Lung (tissue), 12 donors: Measurements from ENCODE around the gene SPOP. TPM values are rescaled to one million over a fixed set of nuclear protein-coding genes. Genes with fewer than 3 reads are reported as not detected.
A peak's percentile ranks its signal among the peaks of the same experiment; 100 is the strongest.

Source experiments
- ATAC-seq: fragments of 200-7000 bp; cut with Tn5 transposase; one replicate; pipeline ENCODE4 v1.9.1; 2020; ENCODE audit warnings: moderate number of reproducible peaks; ENCODE audit not compliant: insufficient read depth, low FRiP score
- DNase-seq, 3 donors: peaks; one replicate each; pipeline ENCODE4 v3.0.0-alpha.2; 2013 to 2017
- H3K27ac ChIP-seq, 2 donors: one replicate each; pipeline ENCODE4 v1.5.1; 2013; ENCODE audit warnings: mild to moderate bottlenecking in 2 of 2, moderate library complexity in 2 of 2, control low read depth in 1 of 2, inconsistent platforms in 1 of 2, low read depth in 1 of 2, low read length in 1 of 2
- H3K27me3 ChIP-seq, 3 donors: one replicate each; pipeline ENCODE4 v1.5.1; 2013; ENCODE audit warnings: low read length in 2 of 3; ENCODE audit not compliant: control insufficient read depth in 3 of 3, insufficient read depth in 3 of 3
- H3K36me3 ChIP-seq, 4 donors: one replicate each; pipeline ENCODE4 v1.5.1; 2013; ENCODE audit warnings: low read length in 4 of 4, mild to moderate bottlenecking in 1 of 4, moderate library complexity in 1 of 4; ENCODE audit not compliant: control insufficient read depth in 4 of 4, insufficient read depth in 4 of 4
- H3K4me1 ChIP-seq, 5 donors: one replicate each; pipeline ENCODE4 v1.5.1; 2013; ENCODE audit warnings: low read length in 5 of 5, mild to moderate bottlenecking in 2 of 5, moderate library complexity in 1 of 5; ENCODE audit not compliant: control insufficient read depth in 5 of 5, insufficient read depth in 5 of 5
- H3K4me3 ChIP-seq: one replicate; pipeline ENCODE4 v1.5.1; 2013; ENCODE audit warnings: mild to moderate bottlenecking, control low read depth, moderate library complexity
- H3K9ac ChIP-seq, 2 donors: one replicate each; pipeline ENCODE4 v1.5.1; 2013; ENCODE audit warnings: low read length in 2 of 2, control low read depth in 1 of 2; ENCODE audit not compliant: insufficient read depth in 1 of 2
- H3K9me3 ChIP-seq, 4 donors: one replicate each; pipeline ENCODE4 v1.5.1; 2013; ENCODE audit warnings: low read length in 3 of 4, mild to moderate bottlenecking in 1 of 4, moderate library complexity in 1 of 4; ENCODE audit not compliant: control insufficient read depth in 4 of 4, insufficient read depth in 3 of 4
- CTCF ChIP-seq: IDR thresholded peaks from 2 replicates; pipeline ENCODE4 v1.5.1; 2012; ENCODE audit warnings: mild to moderate bottlenecking; ENCODE audit errors: control extremely low read depth, extremely low read depth
- WGBS, 2 donors: extraction: QIAGEN DNeasy Blood & Tissue Kit; methylation state at CpG; one replicate each; pipeline ENCODE4 v1.1.7; 2013; 5-methylcytosine and 5-hydroxymethylcytosine counted together
- polyA plus RNA-seq, 2 donors: library from polyadenylated mRNA; stranded (reverse); fragments of 200-250 nt; gene quantifications; one replicate each; pipeline ENCODE4 v1.2.1, GENCODE V29; 2013
- total RNA-seq, 2 donors: library from RNA; depleted of rRNA in 1 of 2; stranded (reverse); fragments of >200 nt in 1 of 2; gene quantifications; one replicate each; pipeline ENCODE4 v1.2.1, GENCODE V29; 2014 to 2021
- donor health status: control.
- donor health status: control.
- donor health status: Bipolar disorder and iron deficiency.
- donor health status: healthy.
- donor health status: DM: yes; HTN: yes; CAD: no.

Gene SPOP
- total and polyA plus RNA-seq, 4 donors, result 28.7 to 98.0 (median 64.6) TPM

- ATAC-seq, result no peak
- H3K27ac ChIP-seq, result peak overlapping the region; percentile 37 to 87
- H3K9me3 ChIP-seq, result no peaks in the 10 kb centered on the region
- no peak for TF ChIP-seq CTCF
- WGBS, 2 donors, result 65 to 74% methylated on average over 8 of the region's 8 CpGs
- H3K27me3 ChIP-seq, result peaks cover 0 to 16% (median 2%) of the 10 kb centered on the region in 3 donors
- DNase-seq, result no peak
- H3K9ac ChIP-seq, result no peak overlapping the region
- H3K36me3 ChIP-seq, result no peaks in the 10 kb centered on the region
- peaks cover 0 to 9% (median 5%) of the 10 kb centered on the region in 5 donors for H3K4me1 ChIP-seq
- H3K4me3 ChIP-seq, result no peak overlapping the region
These were observed 13.8 kb upstream of the SPOP start for GRCh38 chr17:49691677-49692191.

- Histone ChIP-seq H3K27ac (peak overlapping the region; percentile 52 to 87), H3K36me3 (no peaks in the 10 kb centered on the region), H3K9ac (no peak overlapping the region), H3K27me3 (peaks cover 0 to 16% (median 2%) of the 10 kb centered on the region in 3 donors), H3K4me1 (peaks cover 0 to 9% (median 5%) of the 10 kb centered on the region in 5 donors), H3K9me3 (no peaks in the 10 kb centered on the region), H3K4me3 (no peak overlapping the region)
- ATAC-seq, result no peak
- DNase-seq, result no peak
- 73 to 78% methylated on average over 9 of the region's 9 CpGs for WGBS, 2 donors
- no peak for TF ChIP-seq CTCF
These were observed 13.3 kb upstream of the SPOP start for GRCh38 chr17:49691086-49691676.

- H3K27ac ChIP-seq, result peak overlapping the region; percentile 33 to 87
- H3K9ac ChIP-seq, result no peak overlapping the region
- no peak overlapping the region for H3K4me3 ChIP-seq
- DNase-seq, result no peak
- no peaks in the 10 kb centered on the region for H3K9me3 ChIP-seq
- 47 to 60% methylated on average over 2 of the region's 2 CpGs for WGBS, 2 donors
- H3K36me3 ChIP-seq, result no peaks in the 10 kb centered on the region
- peaks cover 0 to 9% (median 5%) of the 10 kb centered on the region in 5 donors for H3K4me1 ChIP-seq
- H3K27me3 ChIP-seq, result peaks cover 0 to 16% (median 2%) of the 10 kb centered on the region in 3 donors
- ATAC-seq, result no peak
- no peak for TF ChIP-seq CTCF
These were observed 12.4 kb upstream of the SPOP start for GRCh38 chr17:49690256-49690655.

- no peak for TF ChIP-seq CTCF
- peak overlapping the region in 1 of 2 donors; percentile 91 for H3K27ac ChIP-seq
These were observed 11.0 kb upstream of the SPOP start for GRCh38 chr17:49688848-49689247.

More at GRCh38 chr17:49688848-49689247, 11.0 kb upstream of the SPOP start:
- peaks cover 0 to 9% (median 2%) of the 10 kb centered on the region in 3 donors for H3K27me3 ChIP-seq
- H3K4me1 ChIP-seq, result peaks cover 0 to 9% (median 5%) of the 10 kb centered on the region in 5 donors
- WGBS, 2 donors, result 76 to 84% methylated on average over 4 of the region's 4 CpGs
- no peak overlapping the region for H3K9ac ChIP-seq
- no peaks in the 10 kb centered on the region for H3K9me3 ChIP-seq
- no peaks in the 10 kb centered on the region for H3K36me3 ChIP-seq
- DNase-seq (no peak), ATAC-seq (no peak)
- H3K4me3 ChIP-seq, result no peak overlapping the region
